Measurements from ENCODE around the gene UCHL5.

Gene UCHL5

DNA sequence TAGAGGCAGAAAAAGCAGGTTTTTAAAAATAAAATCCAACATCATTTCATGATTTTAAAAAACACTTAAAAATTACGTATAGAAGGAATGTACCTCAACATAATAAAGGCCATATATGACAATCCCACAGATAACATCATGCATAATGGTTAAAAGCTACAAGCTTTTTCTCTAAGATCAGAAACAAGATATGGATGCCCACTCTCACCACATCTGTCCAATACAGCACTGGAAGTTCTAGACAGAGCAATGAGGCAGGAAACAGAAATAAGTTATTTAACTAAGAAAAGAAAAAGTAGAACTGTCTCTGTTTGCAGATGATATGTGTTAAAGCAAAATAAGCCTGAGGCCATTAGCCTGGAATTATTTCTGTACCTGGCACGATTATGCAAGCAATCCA, 96.3 kb downstream of the UCHL5 start:
- no peak for DNase-seq
